ENCODE results near the gene PSEN2.

PSEN2 gene

DNA sequence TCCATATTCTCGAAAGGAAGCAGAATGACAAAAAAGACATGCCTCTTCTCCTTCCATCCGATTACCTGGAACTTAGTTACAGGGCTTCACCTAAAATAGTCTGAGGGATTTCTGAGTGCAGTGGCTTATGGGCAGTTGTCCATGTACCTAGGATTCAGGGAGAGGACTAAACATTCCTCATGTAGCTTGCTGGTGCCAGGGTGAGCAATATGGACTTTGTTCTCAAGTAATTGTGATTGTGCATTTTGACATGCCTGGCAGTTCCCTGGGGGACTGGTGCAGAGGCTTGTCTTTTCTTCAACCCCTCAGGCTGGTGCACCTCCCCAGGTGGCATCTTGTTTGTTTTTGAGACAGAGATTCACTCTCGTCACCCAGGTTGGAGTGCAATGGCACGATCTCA is 6.1 kb upstream of the PSEN2 start:
- DNase-seq (ENCODE audit: low read depth in 1 of 2, low spot score in 1 of 2), result no peak

DNA sequence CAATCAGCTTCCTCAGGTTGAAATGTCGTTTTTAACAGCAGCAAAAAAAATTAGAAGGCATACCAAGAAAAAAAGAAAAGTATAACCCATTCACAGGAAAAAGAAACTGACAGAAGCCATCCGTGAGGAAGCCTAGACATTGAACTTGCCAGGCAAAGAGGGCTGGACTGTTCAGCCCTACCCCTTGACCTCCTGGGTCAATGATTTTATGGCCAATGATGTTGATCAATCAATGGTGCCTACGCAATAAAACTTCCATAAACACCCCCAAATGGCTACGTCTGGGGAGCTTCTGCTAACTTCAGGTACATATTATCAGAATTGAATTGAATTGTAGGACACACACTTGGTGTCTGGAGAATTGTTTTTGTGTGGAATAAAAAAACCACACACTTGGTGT is 4.8 kb upstream of the PSEN2 start:
- no peak for DNase-seq (ENCODE audit: low read depth in 1 of 2, low spot score in 1 of 2)

DNA sequence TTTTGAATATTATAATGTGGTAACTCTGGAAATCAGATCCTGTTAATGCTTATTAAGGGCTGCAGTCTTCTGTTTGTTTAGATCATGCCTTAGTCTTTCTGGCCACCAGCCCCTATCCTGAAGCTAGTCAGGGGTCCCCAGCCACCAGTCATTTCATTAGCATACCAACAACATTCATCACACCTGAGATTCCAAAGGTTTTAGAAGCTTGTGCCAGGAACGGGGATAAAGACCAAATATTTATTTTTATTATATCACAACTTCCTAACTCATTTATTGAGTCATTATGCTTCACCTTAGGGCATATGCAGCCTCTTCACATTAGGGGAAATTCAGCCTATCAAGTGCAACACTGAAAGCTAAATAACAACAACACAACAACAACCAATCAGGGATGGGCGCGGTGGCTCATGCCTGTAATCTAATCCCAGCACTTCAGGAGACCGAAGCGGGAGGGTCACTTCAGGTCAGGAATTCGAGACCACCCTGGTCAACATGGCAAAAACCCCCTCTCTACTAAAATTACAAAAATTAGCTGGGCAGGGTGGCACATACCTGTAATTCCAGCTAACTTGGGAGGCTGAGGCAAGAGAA is 2.9 kb upstream of the PSEN2 start:
- no peak for DNase-seq (ENCODE audit: low read depth in 1 of 2, low spot score in 1 of 2)

DNA sequence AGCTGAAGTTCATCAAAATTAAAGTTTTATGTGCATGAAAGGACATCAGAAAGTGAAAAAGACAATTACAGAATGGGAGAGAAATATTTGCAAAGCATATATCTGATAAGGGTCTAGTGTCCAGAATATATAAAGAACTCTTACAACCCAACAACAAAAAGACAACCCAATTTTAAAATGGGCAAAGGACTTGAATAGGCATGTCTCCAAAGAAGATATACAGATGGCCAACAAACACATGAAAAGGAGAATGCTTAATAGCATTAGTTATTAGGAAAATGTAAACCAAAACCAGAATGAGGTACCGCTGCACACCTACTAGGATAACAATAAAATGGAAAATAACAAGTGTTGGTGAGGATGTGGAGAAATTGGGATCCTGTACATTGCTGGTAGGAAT is 1.7 kb upstream of the PSEN2 start:
- no peak for DNase-seq (ENCODE audit: low read depth in 1 of 2, low spot score in 1 of 2)

DNA sequence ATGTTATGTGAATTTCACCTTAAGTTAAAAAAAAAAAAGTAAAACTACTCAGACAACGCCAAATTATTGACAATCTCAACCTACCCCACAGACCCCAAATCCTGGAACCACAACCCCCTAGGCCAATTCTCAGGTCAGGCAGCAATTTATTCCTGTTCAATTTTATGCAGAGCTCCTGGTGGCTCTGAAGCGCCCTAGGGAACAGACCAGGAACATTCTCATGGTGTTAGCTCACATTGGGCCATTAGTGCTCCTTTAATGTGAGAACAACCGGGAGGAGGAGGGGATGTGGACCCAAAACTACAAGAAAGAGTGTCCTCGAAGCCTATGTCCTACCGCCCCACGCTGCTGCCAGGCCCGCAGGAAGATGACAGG is 403 bp upstream of the PSEN2 start:
- DNase-seq (ENCODE audit: low read depth in 1 of 2, low spot score in 1 of 2), result no peak

DNA sequence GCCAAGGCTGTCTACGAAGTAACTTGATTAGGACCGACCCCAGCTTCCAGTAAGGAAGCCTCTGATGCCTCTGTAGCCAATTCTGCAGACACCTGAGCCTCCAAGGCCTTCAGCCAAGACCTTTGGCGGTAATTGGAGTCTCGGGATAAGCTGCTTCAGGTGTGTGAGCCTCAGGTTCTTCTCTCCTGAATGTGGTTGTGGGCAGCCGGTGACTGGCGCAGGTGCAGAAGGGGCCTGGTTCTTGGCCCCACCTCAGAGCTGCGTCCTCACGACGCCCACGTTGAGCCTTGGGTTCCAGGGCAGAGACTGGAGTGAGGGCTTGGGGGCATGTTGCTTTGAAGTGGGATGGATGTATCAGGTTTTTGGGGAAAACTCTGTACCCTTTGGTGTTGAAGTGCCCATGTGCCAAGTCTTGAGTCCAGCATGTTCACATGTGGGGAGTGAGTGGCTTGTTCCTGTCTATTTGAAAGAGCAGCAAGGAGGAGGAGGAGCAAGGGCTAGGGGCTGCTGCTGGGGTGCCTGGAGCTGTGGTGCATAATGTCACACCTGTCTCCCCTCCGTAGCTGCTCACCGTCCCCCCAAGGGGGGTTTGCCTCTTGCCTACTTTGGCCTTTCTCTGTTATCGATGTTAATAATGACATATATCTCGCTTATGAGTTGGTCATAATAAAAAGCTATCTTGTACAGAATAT is 1.4 kb downstream of the PSEN2 start:
- DNase-seq (ENCODE audit: low read depth in 1 of 2, low spot score in 1 of 2), result no peak

DNA sequence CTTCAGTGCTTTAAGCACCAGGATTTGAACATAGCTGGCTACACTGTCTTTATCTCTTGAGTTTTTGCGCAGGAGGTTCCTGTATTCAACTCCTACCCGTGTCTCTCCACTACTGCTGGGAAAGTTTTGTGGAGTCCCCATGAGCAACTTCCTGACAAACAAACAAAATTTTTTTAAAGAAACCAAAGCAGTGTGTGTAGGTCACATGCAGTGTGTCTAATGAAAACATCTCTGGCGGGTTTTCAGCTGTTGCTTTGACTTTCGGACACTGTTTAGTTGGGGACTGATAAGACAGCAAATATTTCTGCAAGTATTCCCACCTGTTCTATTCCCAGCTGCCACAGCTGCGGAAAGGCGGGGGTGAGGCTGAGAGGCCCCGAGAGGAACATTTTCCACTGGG is 2.0 kb downstream of the PSEN2 start:
- no peak for DNase-seq (ENCODE audit: low read depth in 1 of 2, low spot score in 1 of 2)

DNA sequence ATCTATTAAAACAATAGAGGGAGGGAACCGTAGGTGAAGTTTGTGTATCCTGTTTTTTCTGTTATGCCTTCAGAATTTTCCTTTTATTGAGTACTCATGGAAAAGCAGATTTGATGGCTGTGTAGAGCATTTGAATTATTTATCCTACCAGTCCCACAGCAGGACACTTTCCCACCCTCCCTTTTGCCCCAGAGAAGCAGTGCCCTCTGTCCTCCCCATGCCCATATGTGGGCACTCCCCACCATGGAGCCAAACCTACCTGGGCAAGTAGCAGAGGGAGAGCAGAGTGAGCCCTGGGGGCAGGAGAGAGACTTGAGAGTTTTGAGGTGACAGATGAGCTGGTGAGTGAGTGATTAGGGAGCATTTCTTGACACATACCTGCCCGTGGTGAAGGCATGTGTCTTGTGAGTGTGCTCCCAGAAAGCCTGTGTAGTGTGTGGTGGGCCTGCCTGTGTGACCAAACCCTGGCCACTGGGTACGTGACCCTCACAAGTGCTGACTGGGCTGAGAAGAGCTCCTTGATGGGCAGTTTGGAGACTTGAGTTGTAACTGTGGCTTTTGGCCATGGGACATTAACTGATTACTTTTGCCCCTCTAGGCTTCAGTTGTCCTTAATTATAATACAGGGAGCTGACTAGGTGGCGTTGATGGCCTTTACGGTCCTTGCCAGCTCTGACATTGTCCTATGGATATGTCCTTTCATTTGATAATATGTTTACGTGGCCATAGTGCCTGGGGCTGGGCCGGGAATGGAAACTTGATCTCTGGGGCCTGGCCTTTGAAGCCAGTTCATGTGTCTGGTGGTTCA is 3.6 kb downstream of the PSEN2 start:
- no peak for DNase-seq (ENCODE audit: low read depth in 1 of 2, low spot score in 1 of 2)

DNA sequence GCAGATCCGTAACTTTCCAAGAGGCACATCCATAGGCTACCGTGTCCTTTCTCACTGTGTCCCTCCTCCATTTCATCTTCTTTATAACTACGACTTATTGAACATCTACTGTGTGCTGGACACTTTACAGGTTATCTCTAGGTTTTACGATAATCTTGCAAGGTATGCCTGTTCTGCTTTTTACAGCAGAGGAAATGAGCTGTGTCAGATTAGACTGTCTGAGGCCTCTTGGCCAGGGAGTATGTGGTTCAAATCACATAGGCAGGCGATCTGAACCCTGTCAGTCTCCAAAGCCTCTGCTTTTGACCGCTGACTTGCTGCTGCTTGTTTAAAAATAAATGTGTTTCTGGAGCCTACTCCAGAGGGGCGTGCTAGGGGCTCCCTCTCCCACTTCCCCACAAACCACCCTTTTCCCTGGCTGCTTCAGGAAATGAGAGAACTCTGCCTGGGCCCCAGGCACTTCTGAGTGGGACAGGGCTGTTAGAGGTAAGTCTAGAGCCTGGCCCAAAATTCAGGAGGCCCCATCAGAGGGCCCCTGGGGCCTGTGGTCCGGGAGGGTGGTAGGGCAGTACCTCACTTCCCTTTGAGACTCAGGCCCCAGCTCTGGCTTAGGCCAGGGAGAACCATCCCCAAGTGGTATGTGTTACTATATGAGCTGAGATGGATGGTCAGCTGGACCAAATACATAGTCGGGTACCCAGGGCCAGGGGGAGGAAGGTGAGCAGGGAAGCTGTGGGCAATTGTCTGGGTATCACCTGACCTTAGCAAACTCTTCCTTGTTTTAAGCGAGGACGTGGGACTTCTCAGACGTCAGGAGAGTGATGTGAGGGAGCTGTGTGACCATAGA is 4.4 kb downstream of the PSEN2 start:
- no peak for DNase-seq (ENCODE audit: low read depth in 1 of 2, low spot score in 1 of 2)

DNA sequence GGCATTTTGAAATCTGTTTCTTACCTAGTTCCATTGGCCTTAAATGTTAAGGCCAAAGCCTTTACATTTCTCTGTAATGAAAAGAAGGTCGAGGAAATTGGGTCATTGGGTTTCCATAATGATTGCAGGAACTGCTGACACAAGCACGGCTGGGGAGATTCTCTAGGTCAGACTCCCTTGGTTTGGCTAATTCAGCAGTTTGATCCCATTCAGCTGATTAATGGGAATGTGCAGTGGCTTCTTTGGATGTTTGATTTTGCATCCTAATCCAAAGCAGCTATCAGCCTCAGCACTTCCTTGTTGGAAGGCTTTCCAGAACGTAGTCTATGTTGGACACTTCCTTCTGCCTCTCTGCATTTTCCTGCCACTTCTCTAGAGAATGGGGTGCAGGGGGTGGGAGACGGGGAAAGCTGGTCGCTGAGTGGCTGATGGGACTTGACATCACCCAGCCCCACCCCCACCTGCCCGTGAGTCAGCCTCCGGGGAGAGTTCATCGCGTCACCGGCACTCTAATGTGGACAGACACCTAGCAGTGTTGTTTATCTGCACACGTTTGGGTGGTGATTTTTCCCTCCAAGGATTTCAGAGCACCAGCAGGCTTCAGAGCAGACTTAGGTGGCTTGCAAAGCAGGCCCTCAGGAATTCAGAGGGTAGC is 5.4 kb downstream of the PSEN2 start:
- no peak for DNase-seq (ENCODE audit: low read depth in 1 of 2, low spot score in 1 of 2)

DNA sequence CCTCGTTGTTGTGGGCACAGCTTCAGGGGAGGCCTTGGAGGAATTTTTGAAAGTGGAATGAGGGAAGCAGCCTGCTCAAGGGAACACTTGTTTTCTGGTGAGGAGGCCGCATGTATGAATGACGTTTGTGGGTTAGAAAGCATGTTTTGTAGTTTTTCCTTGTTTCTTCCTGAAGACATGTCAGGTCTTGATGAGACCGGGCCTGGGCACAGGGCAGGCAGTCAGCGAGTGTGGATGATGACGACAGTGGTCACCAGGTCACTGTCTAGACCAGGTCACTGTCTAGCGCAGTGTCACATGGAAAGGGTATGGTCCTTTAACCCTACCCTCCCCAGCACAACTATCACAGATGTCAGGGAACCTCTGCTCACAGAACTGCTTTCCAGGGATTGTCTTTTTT is 7.3 kb downstream of the PSEN2 start:
- DNase-seq (ENCODE audit: low read depth in 1 of 2, low spot score in 1 of 2), result no peak

DNA sequence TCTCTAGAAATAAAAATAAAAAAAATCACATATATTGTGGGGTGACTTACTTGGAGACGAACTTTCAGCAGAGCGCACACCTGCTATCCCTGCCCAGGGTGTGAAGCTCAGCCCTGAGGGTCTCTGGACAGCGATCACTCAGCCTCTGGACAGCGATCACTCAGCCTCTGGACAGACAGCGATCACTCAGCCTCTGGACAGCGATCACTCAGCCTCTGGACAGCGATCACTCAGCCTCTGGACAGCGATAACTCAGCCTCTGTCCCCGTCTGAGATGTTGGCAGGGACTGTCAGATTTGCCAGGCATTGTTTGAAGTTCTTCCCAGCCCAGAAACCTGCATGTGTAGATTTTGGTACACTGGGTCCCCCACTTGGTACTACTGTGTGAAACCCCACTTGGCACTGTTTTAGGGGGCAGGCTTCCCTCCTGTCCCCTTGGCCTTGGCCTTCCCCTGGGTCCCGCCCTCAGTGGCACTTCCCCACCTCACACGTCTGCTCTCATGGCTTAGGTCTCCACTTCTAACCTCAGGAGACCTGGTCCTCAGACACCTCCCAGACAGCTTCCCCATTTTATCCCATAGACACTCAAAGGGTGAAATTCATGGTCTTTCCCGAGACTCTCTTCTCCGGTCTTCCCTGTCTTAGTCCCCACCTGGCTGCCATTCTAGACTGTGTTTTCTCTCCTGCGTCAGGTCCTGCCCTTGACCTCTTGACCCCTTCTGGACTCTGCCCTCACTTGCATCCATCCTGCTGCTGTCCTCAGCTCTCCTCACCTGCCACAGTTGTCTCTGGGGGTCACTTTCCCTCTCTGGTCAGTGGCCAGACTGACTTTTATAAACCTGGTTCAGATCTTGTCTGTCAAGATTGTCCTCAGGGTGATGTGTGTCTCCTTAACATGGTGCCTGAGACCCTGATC is 10.2 kb downstream of the PSEN2 start:
- DNase-seq (ENCODE audit: low read depth in 1 of 2, low spot score in 1 of 2), result no peak

DNA sequence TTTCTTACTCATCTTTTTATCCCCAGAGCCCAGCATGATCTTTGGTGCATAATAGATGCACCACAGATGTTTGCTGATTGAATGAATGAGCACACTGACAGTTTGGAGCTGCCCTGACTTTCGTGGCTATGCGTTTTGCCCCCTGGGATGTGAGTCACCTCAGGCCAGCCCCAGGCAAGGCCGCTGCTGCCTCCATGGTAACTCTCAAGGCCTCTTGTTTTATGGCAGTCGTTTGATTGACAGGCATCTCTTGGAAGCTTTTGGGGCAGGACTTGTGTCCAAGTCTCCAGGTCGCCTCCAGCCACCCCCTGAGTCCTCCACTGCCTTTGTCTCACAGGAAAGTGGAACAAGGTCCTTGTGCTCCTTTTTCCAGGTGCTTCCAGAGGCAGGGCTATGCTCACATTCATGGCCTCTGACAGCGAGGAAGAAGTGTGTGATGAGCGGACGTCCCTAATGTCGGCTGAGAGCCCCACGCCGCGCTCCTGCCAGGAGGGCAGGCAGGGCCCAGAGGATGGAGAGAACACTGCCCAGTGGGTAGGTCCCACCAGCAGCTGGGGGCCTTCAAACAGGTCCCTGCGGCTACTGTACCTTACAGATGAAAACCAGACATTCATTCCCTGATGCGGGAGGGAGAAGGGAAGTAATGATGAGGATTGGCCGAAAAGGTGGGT is 11.2 kb downstream of the PSEN2 start:
- no peak for DNase-seq (ENCODE audit: low read depth in 1 of 2, low spot score in 1 of 2)

DNA sequence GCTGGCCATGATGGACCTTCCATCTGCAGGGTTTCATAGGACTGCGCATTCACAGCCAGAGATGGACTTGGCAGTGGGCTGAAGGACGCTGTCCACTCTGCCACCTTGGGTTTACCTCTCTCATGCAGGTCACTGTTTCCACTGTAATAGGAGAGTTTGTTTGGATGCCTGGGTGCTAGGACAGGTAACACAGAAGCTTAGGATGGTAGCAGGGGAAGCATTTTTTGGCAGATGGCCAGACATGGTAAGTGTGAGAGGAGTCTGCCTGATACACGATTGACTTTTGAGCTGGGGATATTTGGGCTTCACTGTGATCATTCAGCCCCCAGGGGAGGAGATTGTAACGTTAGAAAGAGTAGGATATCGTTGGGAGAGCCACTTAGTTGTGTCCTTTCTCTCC is 11.8 kb downstream of the PSEN2 start:
- DNase-seq (ENCODE audit: low read depth in 1 of 2, low spot score in 1 of 2), result no peak

DNA sequence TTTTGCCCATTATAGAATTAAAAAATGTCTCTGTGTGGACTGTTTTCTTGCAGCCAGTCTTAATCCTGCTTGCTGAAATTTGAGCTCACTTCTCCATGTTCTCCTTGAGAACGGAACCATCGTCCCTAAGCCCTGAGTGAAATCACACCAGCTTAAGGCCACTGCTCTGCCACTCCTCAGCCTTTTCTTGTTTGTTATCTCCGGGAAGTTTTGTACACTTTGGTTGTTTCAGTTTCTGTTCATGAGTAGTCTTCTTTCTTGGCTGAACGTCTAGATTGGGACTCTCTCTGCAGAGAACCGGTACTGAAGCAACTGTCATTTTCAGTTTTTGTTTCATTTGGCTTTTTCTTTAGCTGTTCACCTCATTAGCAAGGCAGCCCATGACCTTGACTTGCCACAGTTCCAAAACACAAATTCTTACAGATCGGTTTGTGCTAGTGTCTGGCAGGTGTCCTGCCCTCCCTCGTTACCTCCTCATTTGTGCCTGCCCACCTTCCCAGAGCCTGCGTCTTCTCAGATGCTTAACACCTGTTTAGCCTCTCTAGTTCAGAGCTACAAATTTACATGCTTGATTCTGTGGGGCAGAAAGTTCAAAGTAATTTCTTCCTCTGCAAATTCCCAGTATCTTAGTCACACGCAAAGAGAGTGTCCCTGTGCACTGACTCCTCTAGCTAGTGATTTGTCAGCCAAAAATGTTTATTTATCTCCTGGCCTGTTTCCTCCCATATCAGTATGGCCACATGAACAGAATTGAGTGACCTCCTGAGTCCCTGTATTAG is 12.4 kb downstream of the PSEN2 start:
- DNase-seq (ENCODE audit: low read depth in 1 of 2, low spot score in 1 of 2), result no peak

DNA sequence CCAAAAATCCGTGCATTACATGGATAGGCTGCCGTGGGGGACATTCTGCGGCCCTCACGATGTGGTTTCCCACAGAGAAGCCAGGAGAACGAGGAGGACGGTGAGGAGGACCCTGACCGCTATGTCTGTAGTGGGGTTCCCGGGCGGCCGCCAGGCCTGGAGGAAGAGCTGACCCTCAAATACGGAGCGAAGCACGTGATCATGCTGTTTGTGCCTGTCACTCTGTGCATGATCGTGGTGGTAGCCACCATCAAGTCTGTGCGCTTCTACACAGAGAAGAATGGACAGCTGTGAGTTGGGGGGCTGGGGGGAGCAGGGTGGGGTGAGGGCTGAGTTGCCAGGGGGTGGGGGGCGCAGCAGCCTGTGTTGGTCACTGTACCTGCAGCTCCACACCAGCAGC is 13.2 kb downstream of the PSEN2 start:
- DNase-seq (ENCODE audit: low read depth in 1 of 2, low spot score in 1 of 2), result no peak

DNA sequence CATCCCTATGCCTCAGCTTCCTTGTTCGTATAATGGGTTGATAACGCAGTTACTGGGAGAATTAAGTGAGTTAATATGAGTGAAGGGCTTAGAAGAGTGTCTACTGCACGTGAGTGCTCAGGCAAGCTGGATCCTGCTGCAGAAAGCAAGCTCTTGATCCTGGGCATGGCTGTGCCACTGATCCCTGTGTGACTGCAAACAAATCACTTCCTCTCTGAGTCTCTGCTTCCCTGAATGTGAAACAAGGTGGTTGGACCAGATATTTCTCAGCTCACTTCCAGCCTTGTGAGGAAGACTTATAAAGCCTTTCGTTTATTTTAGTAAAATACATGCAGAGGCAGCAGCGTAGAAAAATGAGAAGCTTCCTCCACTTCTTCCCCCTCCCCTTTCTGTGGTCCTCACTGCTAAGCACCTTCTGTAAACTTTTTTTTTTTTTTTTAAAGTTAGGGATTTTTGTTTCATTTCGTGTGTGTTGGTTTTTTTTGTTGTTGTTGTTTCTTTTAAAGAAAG is 13.8 kb downstream of the PSEN2 start:
- DNase-seq (ENCODE audit: low read depth in 1 of 2, low spot score in 1 of 2), result no peak

DNA sequence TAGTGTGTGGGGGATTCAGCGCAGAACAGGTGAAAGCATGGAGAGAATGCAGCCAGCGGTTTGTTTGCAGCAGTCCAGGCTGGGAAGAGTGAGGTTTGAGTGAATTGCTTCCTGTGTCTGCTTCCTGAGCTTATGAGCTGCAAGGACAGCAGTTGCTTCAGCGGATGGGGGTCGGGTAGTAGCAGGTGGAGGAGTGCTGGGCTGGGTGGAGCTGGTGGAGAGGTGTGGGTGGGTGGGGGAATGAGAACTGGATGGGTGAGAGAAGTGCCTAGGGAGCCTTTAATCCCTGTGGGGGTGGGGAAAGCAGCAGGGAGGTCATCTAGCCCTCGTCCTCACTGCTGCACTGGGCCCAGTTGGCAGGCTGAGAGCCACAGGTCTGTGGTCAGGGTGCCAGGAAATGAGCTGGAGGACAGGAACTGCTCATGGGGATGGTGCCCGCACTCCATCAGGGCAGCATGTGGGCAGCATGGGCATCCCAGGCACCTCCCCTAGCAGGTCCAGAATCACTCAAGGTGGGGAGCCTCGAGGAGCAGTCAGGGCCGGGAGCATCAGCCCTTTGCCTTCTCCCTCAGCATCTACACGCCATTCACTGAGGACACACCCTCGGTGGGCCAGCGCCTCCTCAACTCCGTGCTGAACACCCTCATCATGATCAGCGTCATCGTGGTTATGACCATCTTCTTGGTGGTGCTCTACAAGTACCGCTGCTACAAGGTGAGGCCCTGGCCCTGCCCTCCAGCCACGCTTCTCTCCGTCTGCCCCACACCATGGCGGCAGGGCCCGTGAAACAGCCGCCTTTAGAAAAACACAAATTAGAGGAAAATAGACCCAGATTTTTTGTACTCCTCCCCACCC is 14.8 kb downstream of the PSEN2 start:
- no peak for DNase-seq (ENCODE audit: low read depth in 1 of 2, low spot score in 1 of 2)
